GM19452 (cell line): ENCODE results near the gene OR6V1.
"Not testable (repeated sequence)": the region's sequence is repeated elsewhere in the genome, so short reads cannot be mapped to it uniquely, and the experiment has no call there.

Source experiments
- ATAC-seq: cut with Tn5 transposase; IDR thresholded peaks from one replicate; pipeline ENCODE4 v1.9.1; 2021; ENCODE audit not compliant: unreplicated experiment

OR6V1 gene

DNA sequence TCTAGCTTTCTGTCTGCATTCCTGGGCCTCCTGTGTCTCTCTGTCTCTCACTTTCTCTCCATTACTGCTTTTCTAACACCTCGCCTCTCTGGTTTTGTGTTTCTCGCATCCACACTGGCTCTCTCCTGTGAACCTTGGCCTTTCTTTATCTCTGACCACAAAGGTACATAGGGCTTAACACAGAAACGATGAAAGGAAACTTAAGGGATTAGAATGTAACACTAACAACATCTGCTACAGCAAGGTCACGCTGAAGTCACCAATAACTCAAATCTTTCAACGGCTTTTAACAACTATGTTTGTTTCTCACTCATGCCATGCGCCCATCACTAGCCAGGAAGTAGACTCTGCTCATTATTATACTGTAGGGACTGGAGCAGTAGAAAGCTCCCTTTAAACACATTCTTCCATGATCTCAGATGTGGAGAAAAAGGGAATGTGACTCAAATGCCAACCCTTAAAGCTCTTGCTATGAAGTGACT, 9.3 kb upstream of the OR6V1 start:
- ATAC-seq: no peak

DNA sequence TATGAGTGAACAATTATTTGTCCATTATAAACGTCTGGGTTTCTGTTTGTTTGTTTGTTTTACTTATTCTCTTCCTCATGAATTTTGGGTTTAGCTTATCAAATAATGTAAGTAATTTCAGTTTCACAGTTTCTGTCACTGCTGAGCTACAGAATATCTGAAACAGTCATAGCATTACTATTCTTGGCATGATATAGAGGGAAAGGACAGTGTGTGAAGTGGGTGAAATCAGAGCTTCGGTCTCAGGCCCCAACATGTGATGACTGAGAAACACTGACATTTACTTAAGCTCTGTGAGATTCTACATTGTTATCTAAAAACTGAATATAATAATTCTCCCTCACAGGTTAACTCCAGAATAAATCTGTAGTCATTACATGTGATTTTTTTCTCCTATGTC, 8.8 kb upstream of the OR6V1 start:
- no peak for ATAC-seq

DNA sequence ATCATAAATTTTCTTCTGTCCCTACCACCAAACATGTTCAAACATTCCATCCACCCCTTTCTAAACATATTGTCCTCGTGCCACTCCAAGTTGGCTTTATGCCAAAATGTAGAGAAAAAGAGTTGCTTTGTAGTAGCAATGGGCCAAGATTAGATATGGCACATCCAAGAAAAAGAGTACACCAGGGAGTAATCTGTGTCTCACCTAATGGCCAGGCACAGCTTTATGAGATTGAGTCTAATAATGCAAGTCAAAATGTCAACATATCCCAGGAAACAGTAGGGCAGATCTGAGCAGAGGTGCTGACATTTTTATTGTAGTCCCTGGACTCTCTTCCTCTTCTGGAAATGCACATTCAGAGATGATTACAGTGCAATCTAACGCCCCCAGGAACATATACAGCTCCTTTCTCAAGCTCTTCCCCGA, 5.7 kb upstream of the OR6V1 start:
- no peak for ATAC-seq

DNA sequence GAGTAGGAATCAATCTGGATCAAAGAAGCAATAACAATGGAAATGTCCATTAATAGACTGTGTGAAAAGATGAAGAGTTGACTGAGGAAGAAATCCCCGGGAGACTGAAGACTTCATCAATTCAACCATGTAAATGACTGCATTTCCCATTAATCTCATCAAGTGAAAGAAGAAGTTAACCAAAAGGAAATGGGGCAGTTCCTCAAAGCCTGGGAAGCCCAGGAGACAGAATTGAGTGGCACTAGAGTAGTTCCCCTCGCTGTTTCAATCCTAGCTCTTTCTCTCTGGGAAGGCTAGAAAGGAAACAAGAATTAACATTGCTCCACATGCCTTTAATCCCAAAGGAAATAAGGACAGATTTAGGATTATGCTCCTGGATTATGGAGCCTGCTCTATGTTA, 4.8 kb upstream of the OR6V1 start:
- no peak for ATAC-seq

DNA sequence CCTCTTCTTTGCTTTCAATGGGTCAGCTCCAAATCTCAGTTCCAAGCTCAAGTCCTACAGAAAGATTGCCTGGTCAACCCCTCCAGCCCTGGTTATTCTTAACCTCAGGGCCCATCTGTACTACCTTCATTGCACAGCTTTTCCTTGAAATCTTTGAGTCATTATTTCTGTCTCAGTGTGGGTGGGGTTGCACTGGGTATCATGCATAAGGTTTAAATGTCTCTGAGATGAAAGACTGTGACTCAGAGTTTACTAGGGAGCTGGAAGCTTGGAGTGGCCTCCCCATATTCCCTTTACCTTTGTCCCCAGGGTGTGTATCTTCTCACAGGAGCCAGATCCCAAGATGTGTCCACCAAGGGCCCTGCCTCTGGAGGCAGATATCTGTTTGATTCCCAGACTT, 3.3 kb upstream of the OR6V1 start:
- ATAC-seq: no peak

DNA sequence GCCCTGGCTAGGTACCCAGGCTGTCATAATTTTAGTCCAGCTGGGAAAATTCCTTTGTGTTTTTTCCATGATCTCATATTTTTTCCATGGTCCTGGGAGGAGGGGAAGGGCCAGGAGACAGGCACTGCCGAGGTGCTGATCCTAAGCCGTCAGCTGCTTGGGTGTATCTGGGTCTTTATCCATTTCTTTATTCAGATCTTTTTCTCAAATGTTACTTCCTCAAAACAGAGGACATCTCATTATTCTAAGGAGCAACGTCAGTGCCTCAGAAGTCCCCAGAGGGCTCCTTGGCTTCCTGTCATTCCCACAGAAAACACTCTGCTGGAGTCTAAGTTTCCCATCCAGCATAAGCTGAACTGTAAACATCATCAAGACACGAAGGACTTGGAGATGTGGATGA, 2.8 kb upstream of the OR6V1 start:
- no peak for ATAC-seq

DNA sequence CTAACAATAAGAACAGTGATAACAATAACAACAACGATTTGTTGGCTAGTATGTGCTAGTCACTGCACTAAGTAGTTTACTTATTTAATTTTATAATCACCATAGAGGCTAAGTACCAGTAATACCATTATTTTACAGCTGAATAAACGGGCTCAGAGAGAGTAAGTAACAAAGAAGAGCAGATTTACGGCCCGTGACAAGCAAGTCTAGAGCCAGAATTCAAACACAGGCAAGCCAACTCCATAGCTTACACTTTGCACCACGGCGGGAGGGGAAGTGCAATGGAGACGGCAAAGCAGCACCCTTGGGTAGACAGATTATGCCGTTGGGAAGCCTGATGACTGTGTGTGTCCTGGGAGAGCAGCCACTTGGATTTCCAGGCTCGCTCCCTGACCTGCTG, 1.2 kb upstream of the OR6V1 start:
- no peak for ATAC-seq

DNA sequence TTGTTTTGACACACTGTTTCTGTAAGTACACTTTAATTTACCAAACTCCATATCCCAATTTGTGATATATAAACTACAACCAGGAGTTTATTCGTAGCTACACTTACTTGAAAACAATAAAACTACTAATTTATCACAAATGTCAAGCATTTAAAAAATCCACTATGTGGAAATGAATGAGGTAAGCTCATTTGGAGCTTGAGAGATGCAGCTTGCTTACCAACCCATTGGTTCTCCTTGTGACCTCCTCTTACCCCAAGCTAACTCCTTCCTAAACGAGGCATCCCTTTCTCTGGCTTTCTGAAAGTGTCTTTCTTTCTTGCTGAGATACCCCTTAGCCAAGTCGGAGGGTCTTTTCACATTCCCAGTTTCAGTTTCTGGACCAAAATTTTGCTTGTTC, 2.5 kb downstream of the OR6V1 start:
- no peak for ATAC-seq

DNA sequence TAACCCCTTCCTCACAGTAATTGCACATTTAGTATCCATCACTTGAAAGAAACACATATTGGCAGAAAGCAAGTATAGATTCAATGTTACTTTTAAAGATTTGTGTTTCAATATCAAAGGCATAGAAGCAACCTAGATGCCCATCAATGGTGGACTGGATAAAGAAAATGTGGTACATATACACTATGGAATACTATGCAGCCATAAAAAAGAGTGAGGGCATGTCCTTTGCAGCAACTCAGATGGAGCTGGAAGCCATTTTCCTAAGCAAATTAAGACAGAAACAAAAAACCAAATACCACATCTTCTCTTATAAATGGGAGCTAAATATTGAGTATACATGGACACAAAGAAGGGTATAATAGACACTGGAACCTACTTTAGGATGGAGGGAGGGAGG, 3.6 kb downstream of the OR6V1 start:
- ATAC-seq: no peak

DNA sequence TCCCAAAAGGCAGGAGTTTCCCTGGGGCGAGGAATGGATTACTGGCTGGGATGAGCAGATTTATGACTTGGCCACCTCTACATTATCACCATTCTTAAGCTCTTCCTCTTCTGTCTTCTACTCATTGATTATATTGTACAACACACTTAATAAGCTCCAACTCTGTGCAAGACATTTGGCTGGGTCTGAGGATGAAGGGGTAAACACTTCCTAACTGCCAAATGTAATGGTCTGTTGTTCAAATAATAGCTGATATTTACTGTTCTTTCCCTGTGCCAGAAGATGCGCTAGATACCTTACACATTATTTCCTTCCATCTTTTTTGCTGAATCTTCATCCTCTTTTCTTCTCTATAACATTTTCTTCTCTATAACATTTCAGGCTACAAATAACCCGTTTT, 11.6 kb downstream of the OR6V1 start:
- ATAC-seq: no peak

DNA sequence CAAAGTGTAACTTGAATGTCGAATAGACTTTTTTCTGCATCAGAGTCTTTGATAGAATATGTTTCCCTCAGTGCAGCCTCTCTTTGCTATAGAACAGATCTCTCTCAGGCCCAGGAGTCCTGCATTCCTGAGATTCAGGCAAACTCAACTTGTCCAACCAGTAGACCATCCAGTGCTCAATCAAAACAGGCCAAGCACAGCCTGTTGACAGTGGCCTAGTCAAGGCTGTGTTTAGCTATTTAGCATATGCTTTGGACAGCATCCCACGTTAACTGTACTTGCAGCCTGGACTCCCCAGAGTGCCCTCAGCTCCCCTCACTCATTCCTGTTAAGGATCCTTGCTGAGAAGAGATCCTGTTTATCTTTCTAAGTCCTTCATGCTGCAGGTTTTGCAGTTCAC, 16.3 kb downstream of the OR6V1 start:
- ATAC-seq: no peak

DNA sequence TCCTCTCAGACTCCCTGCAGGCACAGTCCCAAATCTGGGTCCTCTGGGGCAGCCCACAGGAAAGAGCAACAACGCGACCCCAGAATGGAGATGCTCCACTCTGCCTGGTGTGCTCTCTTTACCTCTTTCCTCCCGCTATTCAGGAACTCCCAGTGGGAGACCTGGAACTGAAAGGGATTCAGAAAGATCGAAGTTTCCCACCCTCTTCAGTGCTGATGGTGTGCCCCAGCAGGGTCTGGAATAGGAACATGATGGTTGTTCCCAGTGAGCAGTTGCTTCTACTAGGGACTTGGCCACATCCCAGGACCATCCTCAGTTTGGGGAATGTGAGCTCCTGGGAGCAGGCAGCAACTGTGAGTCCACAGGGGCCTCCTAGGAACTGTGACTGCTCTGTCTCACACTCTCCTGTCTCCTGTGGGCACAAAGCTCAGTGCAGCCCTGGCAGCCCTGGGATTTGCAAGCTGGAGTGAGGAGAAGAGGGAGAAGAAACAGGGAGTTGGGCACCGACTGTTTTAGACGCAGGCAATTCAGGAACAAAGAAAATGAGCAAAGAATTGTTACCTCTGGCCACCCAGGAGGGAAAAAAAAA, 17.9 kb downstream of the OR6V1 start:
- no peak for ATAC-seq

DNA sequence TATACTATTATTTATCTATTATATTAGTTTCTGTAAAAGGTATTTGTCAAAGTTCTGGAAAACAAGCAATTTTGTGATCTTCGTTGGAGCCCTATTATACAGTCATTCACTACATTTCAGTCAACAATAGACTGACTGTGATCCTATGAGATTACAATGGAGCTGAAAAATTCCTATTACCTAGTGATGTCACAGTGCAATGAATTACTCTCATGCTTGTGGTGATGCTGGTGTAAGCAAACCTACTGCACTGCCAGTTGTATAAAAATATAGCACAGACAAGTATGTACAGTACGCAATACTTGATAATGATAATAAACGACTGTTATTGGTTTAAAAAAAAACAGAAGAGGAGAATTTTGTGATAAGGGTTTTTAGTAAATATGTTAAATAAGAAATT, 21.4 kb downstream of the OR6V1 start:
- ATAC-seq: no peak

DNA sequence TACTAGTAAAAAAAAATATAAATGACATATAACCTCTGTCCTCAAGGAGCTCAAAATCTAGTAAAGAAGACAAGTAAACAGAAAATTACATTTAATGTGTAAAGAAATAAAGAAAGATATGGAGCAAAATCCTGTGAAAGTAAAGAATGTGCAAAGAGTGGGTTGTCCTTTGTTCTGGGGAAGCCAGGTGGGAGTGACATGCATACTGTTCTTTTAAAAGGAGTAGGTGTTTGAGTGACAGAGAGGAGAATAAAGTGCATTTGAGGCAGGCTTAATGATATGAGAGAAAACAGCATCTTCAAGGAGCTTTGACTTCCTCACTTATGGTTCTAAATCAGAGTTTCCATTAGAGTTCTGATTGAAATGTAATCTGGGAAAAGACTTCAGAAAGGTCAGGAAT, 22.0 kb downstream of the OR6V1 start:
- ATAC-seq: no peak

DNA sequence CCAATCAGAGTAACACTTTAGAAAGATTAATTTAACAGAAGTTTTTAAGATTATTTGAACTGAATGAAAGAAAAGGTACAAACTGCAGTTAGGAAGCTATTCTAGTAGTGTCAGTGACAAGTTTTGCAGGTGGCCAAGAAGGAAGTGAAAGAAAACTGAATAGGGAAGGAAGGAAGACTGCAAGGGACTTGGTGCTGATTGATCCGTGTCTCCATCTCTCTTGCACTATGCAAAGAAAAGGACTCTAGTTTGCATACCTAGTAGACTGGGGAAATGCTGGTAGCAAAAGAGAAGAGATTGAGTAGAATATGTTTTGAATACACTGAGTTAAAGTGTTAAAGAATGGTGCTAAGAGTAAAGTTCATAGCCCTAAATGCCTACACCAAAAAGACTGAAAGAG, 33.0 kb downstream of the OR6V1 start:
- no peak for ATAC-seq

DNA sequence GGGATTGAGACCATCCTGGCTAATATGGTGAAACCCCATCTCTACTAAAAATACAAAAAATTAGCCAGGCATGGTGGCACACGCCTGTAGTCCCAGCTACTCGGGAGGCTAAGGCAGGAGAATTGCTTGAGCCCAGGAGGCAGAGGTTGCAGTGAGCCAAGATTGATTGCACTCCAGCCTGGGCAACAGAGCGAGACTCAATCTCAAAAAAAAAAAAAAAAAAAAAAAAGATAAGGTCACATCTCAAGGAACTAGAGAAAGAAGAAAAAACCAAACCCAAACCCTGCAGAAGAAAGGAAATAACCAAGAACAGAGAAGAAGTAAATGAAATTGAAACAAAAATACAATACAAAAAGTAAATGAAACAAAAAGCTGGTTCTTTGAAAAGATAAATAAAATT, 33.5 kb downstream of the OR6V1 start:
- not testable (repeated sequence) for ATAC-seq

DNA sequence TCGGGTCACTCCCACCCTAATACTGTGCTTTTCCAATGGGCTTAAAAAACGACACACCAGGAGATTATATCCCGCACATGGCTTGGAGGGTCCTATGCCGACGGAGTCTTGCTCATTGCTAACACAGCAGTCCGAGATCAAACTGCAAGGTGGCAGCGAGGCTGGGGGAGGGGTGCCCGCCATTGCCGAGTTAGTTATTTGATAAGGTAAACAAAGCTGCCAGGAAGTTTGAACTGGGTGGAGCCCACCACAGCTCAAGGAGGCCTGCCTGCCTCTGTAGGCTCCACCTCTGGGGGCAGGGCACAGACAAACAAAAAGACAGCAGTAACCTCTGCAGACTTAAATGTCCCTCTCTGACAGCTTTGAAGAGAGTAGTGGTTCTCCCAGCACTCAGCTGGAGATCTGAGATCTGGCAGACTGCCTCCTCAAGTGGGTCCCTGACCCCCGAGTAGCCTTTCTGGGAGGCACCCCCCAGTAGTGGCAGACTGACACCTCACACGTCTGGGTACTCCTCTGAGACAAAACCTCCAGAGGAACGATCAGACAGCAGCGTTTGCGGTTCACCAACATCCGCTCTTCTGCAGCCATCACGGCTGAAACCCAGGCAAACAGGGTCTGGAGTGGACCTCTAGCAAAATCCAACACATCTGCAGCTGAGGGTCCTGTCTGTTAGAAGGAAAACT, 36.5 kb downstream of the OR6V1 start:
- not testable (repeated sequence) for ATAC-seq

DNA sequence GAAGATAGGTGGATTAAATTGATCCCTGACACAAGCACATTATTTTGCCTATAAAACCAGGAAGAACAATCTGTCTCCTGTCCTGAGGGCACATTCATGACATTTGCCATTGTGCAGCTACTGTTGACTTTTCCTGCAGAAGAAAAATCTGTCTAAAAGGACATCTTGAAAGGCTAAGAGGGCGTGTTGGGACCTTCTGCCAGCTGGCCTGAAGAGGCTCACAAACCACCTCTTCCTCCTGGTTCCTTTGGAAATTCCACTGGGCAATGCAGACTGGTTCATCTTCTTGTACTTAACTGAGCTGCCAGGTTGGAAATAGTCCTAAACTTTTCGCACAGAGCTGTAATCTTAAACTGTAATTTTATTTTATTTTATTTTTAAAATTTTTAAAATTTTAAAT, 44.0 kb downstream of the OR6V1 start:
- ATAC-seq: no peak

DNA sequence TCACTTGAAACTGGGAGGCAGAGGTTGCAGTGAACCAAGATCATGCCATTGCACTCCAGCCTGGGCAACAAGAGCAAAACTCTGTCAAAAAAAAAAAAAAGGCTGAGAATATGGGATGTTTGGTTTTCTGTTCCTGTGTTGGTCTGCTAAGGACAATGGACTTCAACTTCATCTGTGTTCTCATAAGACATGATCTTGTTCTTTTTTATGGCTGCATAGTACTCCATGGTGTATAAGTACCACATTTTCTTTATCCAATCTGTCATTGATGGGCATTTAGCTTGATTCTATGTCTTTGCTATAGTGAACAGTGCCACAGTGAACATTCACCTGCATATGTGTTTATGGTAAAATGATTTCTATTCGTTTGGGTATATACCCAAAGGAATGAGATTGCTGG, 47.4 kb downstream of the OR6V1 start:
- ATAC-seq: not testable (repeated sequence)
